Activated naive CD4-positive, alpha-beta T cell treated with anti-CD3 and anti-CD28 coated beads for 36 hours (primary cell): ENCODE results near the gene RTF2. TPM values are rescaled to one million over a fixed set of nuclear protein-coding genes. Genes with fewer than 3 reads are reported as not detected.
"Not testable (repeated sequence)": the region's sequence is repeated elsewhere in the genome, so short reads cannot be mapped to it uniquely, and the experiment has no call there.

Source experiments
- CTCF ChIA-PET: fragments of 350-600 bp; sonication (Branson Sonifier 250); formaldehyde crosslinking; loops from one replicate; lab custom pipeline; 2021; ENCODE audit warnings: antibody characterized with exemption; lab: Charles Lee
- DNase-seq: peaks from one replicate; pipeline ENCODE4 v3.0.0-alpha.2; 2020
- H3K27ac Mint-ChIP-seq: one replicate; pipeline ENCODE4 v1.8.0; 2021; ENCODE audit warnings: mild to moderate bottlenecking, mixed read lengths
- H3K27me3 Mint-ChIP-seq: one replicate; pipeline ENCODE4 v1.8.0; 2021; ENCODE audit warnings: low read depth, mixed read lengths
- H3K36me3 Mint-ChIP-seq: one replicate; pipeline ENCODE4 v1.8.0; 2021; ENCODE audit warnings: low read depth, mixed read lengths
- H3K4me1 Mint-ChIP-seq: one replicate; pipeline ENCODE4 v1.8.0; 2021; ENCODE audit warnings: low read depth, mixed read lengths
- H3K4me3 Mint-ChIP-seq: one replicate; pipeline ENCODE4 v1.8.0; 2021; ENCODE audit warnings: mild to moderate bottlenecking, moderate library complexity, mixed read lengths
- H3K9me3 Mint-ChIP-seq: one replicate; pipeline ENCODE4 v1.8.0; 2021; ENCODE audit warnings: mixed read lengths
- intact Hi-C: fragments of 100-400 bp; cut with micrococcal nuclease; formaldehyde crosslinking; loops from one replicate; pipeline ENCODE4 v1.15.1; 2023
- total RNA-seq, 2 experiments: library from RNA; stranded (reverse); gene quantifications; one replicate each; pipeline ENCODE4 v1.2.3, GENCODE V29; 2021

The RTF2 gene
- total RNA-seq, 2 experiments from 2014 or later, result 76.8 to 82.9 TPM

DNA sequence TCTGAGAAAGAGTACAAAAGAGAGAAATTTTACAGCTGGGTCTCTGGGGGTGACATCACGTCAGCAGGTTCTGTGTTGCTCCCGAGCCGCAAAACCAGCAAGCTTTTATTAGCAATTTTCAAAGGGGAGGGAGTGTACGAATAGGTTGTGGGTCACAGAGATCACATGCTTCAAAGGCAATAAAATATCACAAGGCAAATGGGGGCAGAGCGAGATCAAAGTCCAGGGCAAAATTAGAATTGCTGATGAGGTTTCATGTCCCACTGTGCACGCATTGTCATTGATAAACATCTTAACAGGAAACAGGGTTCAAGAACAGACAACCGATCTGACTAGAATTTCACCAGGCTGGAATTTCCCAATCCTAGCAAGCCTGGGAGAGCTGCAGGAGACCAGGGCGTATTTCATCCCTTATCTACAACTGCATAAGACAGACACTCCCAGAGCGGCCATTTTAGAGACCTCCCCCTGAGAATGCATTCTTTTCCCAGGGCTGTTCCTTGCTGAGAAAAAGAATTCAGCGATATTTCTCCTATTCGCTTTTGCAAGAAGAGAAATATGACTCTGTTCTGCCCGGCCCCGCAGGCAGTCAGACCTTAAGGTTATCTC, 52.4 kb downstream of the RTF2 start:
- peaks cover 22% of the 10 kb centered on the region for H3K9me3 Mint-ChIP-seq
- DNase-seq, CTCF ChIA-PET, H3K4me3 Mint-ChIP-seq, intact Hi-C loops, H3K27me3 Mint-ChIP-seq, H3K27ac Mint-ChIP-seq: not testable (repeated sequence)
- peaks cover 54% of the 10 kb centered on the region for H3K36me3 Mint-ChIP-seq
- peaks cover 13% of the 10 kb centered on the region for H3K4me1 Mint-ChIP-seq

DNA sequence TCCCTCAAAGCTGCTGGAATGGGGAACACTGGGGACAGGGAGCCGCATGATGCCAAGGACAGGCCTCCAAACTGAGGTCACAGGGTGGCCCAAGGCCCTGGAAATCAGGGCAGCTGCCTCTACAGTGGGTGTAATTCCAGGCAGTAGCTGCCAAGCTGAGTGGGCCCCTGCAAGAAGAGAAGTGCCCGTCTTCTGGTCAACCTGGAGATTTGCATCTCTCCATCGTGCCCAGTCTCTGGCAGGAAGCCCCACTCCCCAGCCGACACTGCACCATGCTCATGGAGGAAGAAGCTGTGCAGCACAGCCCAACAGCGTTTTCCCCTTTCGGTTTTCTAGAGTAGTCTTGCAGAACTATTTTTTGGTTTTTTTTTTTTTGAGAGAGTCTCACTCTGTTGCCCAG, 53.9 kb downstream of the RTF2 start:
- H3K4me1 Mint-ChIP-seq, result peaks cover 13% of the 10 kb centered on the region
- no peaks in the 10 kb centered on the region for H3K27me3 Mint-ChIP-seq
- intact Hi-C loops, result no loop called here
- CTCF ChIA-PET, result no interaction called here
- H3K27ac Mint-ChIP-seq, result no peak overlapping the region
- peaks cover 44% of the 10 kb centered on the region for H3K36me3 Mint-ChIP-seq
- no peak for DNase-seq
- H3K4me3 Mint-ChIP-seq, result no peak overlapping the region
- H3K9me3 Mint-ChIP-seq, result peaks cover 22% of the 10 kb centered on the region

DNA sequence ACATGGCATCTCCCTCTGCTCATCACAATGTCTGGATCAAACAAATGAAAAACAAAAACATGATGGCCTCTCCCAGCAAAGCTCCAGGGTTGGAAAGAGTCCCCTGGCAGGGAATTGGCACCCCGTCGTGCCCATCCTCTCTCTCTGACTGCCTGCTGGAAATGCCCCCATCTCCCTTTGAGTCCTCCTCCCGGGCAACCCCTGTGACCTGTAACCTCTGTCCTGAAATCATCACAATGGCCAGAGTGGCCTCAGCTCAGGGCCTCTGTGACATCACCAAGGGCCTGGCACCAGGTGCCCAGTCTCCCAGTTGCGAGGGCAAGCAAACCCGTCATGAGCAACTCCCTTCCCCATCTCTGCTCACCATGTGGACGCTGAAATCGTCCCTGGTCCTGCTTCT, 56.0 kb downstream of the RTF2 start, which contains the start of gene FAM209A:
TSS of gene FAM209A (plus strand) at position 301 of the 400 bp plus-strand sequence. CDS start at position 366, 65 bp downstream.
- H3K4me3 Mint-ChIP-seq, H3K27me3 Mint-ChIP-seq, DNase-seq, intact Hi-C loops, H3K27ac Mint-ChIP-seq: not testable (repeated sequence)
- CTCF ChIA-PET, result interaction anchor here (1.1 kb wide), 1 partner anchor 26 kb away, joined by 4 read pairs; no protein-coding TSS in a partner anchor
- Mint-ChIP-seq H3K4me1 (peaks cover 13% of the 10 kb centered on the region), H3K36me3 (peaks cover 23% of the 10 kb centered on the region), H3K9me3 (peaks cover 12% of the 10 kb centered on the region)

DNA sequence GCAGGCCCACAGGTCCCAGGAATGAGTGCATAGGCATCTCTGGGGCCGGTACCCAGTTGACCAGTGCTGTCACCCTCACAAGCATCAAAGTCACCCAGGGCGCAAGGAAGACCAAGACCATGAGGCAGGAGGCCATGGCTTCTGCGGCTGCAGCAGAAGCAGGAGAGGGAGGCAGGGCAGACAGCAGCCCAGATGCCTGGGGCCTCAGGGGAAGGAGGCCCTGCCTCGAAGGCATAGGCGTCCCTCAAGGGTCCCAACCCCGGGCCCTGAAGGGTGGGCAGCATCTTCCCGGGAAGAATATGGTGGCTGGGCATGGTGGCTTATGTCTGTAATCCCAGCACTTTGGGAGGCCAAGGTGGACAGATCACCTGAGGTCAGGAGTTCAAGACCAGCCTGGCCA, 59.1 kb downstream of the RTF2 start:
- Mint-ChIP-seq H3K27ac (no peak overlapping the region), H3K4me1 (peaks cover 8% of the 10 kb centered on the region), H3K36me3 (no peaks in the 10 kb centered on the region), H3K9me3 (no peaks in the 10 kb centered on the region), H3K4me3 (no peak overlapping the region), H3K27me3 (no peaks in the 10 kb centered on the region)
- CTCF ChIA-PET, result no interaction called here
- intact Hi-C loops, result no loop called here
- no peak for DNase-seq

DNA sequence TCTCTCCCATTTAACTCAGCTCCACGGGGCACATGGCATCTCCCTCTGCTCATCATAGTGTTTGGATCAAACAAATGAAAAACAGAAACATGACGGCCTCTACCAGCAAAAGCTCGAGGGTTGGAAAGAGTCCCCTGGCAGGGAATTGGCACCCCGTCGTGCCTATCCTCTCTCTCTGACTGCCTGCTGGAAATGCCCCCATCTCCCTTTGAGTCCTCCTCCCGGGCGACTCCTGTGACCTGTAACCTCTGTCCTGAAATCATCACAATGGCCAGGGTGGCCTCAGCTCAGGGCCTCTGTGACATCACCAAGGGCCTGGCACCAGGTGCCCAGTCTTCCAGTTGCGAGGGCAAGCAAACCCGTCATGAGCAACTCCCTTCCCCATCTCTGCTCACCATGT, 64.5 kb downstream of the RTF2 start, which contains the start of gene FAM209B:
TSS of gene FAM209B (plus strand) at position 301 of the 400 bp plus-strand sequence. CDS start at position 397, 96 bp downstream.
- H3K4me3 Mint-ChIP-seq, H3K27me3 Mint-ChIP-seq, H3K27ac Mint-ChIP-seq, H3K4me1 Mint-ChIP-seq, H3K9me3 Mint-ChIP-seq, H3K36me3 Mint-ChIP-seq, intact Hi-C loops, DNase-seq, CTCF ChIA-PET: not testable (repeated sequence)

DNA sequence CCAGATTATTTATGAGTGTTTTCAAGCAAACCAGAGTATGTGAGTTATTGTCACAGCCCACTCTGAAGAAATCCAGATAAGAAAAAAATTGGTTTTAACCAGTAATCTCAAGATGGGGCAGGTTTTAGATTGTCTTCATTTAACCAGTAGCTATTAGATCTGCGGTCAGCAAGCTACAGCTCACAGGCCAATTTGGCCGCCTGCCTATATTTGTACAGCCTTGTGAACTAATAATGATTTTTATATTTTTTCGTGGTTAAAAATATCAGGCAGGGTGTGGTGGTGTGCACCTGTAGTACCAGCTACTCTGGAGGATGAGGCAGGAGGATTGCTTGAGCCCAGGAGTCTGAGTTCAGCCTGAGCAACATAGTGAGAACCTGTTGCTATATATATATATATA, 69.6 kb downstream of the RTF2 start:
- Mint-ChIP-seq H3K27ac (no peak overlapping the region), H3K36me3 (peaks cover 1% of the 10 kb centered on the region), H3K4me1 (no peaks in the 10 kb centered on the region), H3K4me3 (no peak overlapping the region), H3K9me3 (no peaks in the 10 kb centered on the region), H3K27me3 (no peaks in the 10 kb centered on the region)
- CTCF ChIA-PET, result interaction anchor here (1.6 kb wide), 1 partner anchor 12 kb away, joined by 6 read pairs; no protein-coding TSS in a partner anchor
- no peak for DNase-seq
- intact Hi-C loops, result no loop called here

DNA sequence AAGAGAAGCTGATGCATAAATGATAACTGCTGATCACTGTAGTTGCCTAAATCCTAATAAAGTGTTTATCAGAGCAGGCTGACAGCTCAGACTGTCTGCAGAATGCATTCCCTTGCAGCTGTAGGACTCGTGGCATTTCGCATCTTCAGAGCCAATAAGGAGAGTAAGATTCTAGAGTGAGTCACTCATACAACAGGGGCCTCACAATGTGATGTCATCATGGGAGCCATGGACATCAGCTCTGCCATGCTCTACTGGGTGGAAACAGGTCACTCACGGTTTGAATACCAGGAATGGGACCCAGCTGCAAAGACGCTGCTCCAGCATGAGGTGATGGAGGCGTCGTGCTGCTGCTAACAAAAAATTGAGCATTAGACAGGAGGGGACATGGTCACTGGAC, 72.0 kb downstream of the RTF2 start:
- Mint-ChIP-seq H3K4me3 (no peak overlapping the region), H3K9me3 (no peaks in the 10 kb centered on the region), H3K27me3 (no peaks in the 10 kb centered on the region), H3K27ac (no peak overlapping the region), H3K36me3 (peaks cover 1% of the 10 kb centered on the region), H3K4me1 (no peaks in the 10 kb centered on the region)
- CTCF ChIA-PET, result interaction anchor here (0.9 to 2.0 kb wide), 2 partner anchors 10 to 792 kb away, joined by 3 to 7 read pairs; no protein-coding TSS in a partner anchor
- intact Hi-C loops, result no loop called here
- no peak for DNase-seq

DNA sequence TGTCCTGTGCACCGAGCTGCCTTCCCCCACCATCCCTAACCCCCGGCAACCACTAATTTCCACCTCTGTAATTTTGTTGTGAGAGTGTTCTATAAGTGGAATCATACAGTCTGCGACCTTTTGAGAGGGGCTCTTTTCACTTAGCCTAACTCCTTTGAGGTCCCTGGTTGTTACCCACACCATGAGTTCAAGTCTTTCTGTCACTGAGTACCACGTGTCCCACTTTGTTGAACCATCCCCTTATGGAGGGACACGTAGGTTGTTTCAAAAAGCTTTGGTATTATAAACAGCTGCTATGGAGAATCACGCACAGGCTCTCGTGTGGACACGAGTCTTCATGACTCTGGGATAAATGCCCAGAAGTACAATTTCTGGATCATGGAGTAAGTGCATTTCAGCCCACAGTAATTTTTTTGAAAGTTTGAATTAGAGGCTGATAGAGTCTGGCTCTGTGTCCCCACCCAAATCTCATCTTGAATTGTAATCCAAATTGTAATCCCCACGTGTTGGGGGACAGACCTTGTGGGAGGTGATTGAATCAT, 74.1 kb downstream of the RTF2 start:
- H3K27me3 Mint-ChIP-seq, result no peaks in the 10 kb centered on the region
- no peaks in the 10 kb centered on the region for H3K9me3 Mint-ChIP-seq
- no peaks in the 10 kb centered on the region for H3K4me1 Mint-ChIP-seq
- no peak overlapping the region for H3K4me3 Mint-ChIP-seq
- H3K27ac Mint-ChIP-seq, result no peak overlapping the region
- CTCF ChIA-PET, result interaction anchor here (1.0 kb wide), 1 partner anchor 8 kb away, joined by 3 read pairs; no protein-coding TSS in a partner anchor
- H3K36me3 Mint-ChIP-seq, result no peaks in the 10 kb centered on the region
- no peak for DNase-seq
- intact Hi-C loops, result no loop called here

DNA sequence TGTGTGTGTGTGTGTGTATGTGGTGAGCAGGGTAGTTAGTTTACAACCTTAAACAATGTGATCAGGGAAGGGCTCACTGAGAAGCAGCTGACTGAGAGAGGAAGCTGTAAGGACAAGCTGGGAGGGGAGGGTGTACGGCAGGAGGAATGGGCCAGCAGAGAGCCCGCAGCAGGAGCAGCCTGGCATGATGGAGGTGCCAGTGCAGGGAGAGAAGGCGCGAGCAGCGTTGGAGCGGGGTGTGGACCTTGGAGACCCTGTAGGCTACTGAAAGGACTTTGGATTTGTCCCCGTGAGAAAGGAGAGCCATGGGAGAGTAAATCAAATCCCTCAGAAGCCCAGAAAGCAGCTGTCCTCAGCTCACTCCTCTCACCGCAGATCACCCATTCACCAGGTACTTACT, 83.1 kb downstream of the RTF2 start:
- Mint-ChIP-seq H3K27me3 (no peaks in the 10 kb centered on the region), H3K27ac (no peak overlapping the region)
- intact Hi-C loops, result loop anchor here (2.0 kb wide), 2 partner anchors 509 to 795 kb away; no protein-coding TSS in a partner anchor

DNA sequence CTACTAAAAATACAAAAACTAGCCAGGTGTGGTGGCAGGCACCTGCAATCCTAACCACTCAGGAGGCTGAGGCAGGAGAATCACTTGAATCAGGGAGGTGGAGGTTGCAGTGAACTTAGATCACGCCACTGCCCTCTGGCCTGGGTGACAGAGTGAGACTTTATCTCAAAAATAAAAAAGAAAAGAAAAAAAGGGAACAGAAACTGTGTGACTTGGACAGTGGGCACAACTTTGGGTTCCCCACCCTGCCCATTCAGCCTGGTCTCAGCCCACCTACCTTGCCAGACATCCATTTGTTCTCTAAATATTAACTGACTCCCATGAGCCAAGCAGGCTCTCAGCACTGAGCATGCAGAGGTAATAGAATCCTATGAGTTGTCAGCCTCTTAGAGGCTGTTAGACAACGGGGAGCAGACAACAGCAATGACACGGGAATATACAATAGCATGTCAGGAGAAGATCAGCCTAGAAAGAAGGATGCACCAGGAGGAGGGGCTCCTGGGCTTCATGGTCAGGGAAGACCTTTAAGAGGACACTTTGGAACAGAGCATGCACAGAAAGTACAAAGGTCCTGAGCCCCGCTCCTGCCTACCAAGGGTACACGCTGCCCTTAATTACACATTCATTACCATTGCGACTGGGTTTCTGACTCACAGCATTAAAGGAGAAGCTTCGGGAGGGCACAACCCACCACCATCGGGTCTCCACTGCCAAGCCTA, 84.6 kb downstream of the RTF2 start:
- Mint-ChIP-seq H3K4me1 (peaks cover 7% of the 10 kb centered on the region), H3K36me3 (no peaks in the 10 kb centered on the region), H3K4me3 (no peak overlapping the region), H3K27ac (no peak overlapping the region), H3K27me3 (no peaks in the 10 kb centered on the region), H3K9me3 (no peaks in the 10 kb centered on the region)
- CTCF ChIA-PET, result no interaction called here
- no peak for DNase-seq
- intact Hi-C loops, result no loop called here

More for the DNA sequence above, 83.1 kb downstream of the RTF2 start:
- Mint-ChIP-seq H3K4me1 (peaks cover 7% of the 10 kb centered on the region), H3K4me3 (no peak overlapping the region), H3K9me3 (no peaks in the 10 kb centered on the region), H3K36me3 (no peaks in the 10 kb centered on the region)
- DNase-seq, result no peak
- CTCF ChIA-PET, result interaction anchor here (0.7 to 2.4 kb wide), 11 partner anchors 9 to 795 kb away, joined by 3 to 18 read pairs (median 5); partner anchors contain the start of gene MC3R

DNA sequence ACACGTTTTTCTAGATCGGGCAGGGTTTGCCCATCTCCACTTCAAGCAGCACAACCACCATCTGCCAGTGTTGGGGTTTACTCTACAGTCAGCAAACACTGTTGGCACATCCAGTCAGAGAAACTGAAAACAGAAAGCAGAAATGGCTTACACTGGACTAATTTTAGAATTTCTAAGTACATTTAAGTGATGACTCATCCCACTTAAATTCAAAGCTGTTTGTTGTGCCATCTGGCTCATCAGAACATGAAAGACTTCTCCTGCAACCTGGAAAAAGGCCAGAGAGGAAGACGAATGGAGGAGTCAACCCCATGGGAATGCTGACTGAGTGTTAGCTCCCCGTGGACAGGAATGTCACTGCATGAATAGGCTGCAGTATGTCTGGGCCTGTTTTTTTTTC, 86.4 kb downstream of the RTF2 start:
- intact Hi-C loops, result no loop called here
- Mint-ChIP-seq H3K4me1 (peaks cover 7% of the 10 kb centered on the region), H3K9me3 (no peaks in the 10 kb centered on the region), H3K27me3 (no peaks in the 10 kb centered on the region), H3K36me3 (no peaks in the 10 kb centered on the region), H3K4me3 (no peak overlapping the region), H3K27ac (no peak overlapping the region)
- CTCF ChIA-PET, result interaction anchor here (0.7 kb wide), 1 partner anchor 372 kb away, joined by 3 read pairs; no protein-coding TSS in a partner anchor
- peak; percentile 24 for DNase-seq

DNA sequence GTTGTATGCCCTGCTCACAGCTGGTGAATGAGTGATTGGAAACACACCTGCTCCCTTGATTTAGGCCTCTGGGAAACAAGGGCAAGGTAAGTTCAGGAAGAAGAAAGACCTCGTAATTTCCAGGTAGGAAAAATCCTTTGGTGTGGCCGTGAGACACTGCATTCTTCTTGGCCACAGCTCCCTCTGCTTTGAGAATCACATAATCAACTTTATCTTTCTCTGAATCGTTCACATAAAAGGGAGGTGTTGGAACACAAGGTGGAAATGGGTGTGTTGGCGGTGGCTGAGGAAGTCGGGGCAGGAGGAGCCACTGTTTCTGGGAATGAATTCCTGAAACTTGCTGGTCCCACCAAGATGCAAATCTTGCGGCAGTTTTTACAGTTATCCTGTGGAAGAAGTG, 90.5 kb downstream of the RTF2 start:
- no peak for DNase-seq
- H3K27me3 Mint-ChIP-seq, result no peaks in the 10 kb centered on the region
- peaks cover 7% of the 10 kb centered on the region for H3K4me1 Mint-ChIP-seq
- CTCF ChIA-PET, result no interaction called here
- H3K36me3 Mint-ChIP-seq, result no peaks in the 10 kb centered on the region
- intact Hi-C loops, result no loop called here
- H3K27ac Mint-ChIP-seq, result no peak overlapping the region
- H3K9me3 Mint-ChIP-seq, result no peaks in the 10 kb centered on the region
- H3K4me3 Mint-ChIP-seq, result no peak overlapping the region
